GM18511 (cell line): ENCODE measurements around the gene ELAVL4.

Experiments used
- ATAC-seq: cut with Tn5 transposase; IDR thresholded peaks from one replicate; pipeline ENCODE4 v1.9.1; 2021; ENCODE audit warnings: mild to moderate bottlenecking, moderate library complexity; ENCODE audit not compliant: unreplicated experiment

The ELAVL4 gene

GRCh38 chr1:50246869-50247268 lies 138.1 kb downstream of the ELAVL4 start:
- ATAC-seq, result no peak

GRCh38 chr1:50251702-50252101 lies 143.0 kb downstream of the ELAVL4 start:
- ATAC-seq, result peak; percentile 95

GRCh38 chr1:50252196-50252595 lies 143.5 kb downstream of the ELAVL4 start:
- ATAC-seq, result peak; percentile 10
